SK-N-SH (cell line): Measurements from ENCODE around the gene DGCR8. TPM values are rescaled to one million over a fixed set of nuclear protein-coding genes. Genes with fewer than 3 reads are reported as not detected.

ENCODE experiments used
- CTCF ChIA-PET: fragments of 300-600, 350-600 bp; formaldehyde crosslinking; extraction: SDS; loops from one replicate; lab custom pipeline; 2021; lab: Yijun Ruan, JAX
- POLR2A ChIA-PET: fragments of 350-600 bp; sonication (Branson Sonifier 250); formaldehyde crosslinking; extraction: SDS; loops from one replicate; lab custom pipeline; 2020; ENCODE audit warnings: antibody characterized with exemption, inconsistent platforms; lab: Yijun Ruan, JAX
- DNase-seq: peaks from one replicate; pipeline ENCODE4 v3.0.0; 2012
- H2AFZ ChIP-seq: fragments of 200-600 bp; sonication (generic); 2 replicates; pipeline ENCODE4 v1.8.1; 2016; ENCODE audit warnings: antibody characterized with exemption, mild to moderate bottlenecking, low read depth
- H3F3A ChIP-seq: fragments of 200-600 bp; sonication (generic); replicated peaks from 2 replicates; pipeline ENCODE3; 2016; ENCODE audit warnings: antibody characterized with exemption, mild to moderate bottlenecking; ENCODE audit not compliant: insufficient read depth
- H3K27ac ChIP-seq, 2 experiments: fragments of 200-500 bp in 1 of 2; fragments of 200-600 bp in 1 of 2; sonication (Bioruptor generic) in 1 of 2; sonication (generic), shearing (Covaris generic) in 1 of 2; 2 replicates each; pipeline versions ENCODE4 v1.5.1 to v1.6.1; 2014 to 2016; ENCODE audit warnings: low read depth in 2 of 2, inconsistent platforms in 1 of 2, low read length in 1 of 2, mild to moderate bottlenecking in 1 of 2, mixed read lengths in 1 of 2
- H3K27me3 ChIP-seq: fragments of 200-600 bp; sonication (generic), shearing (Covaris generic); 2 replicates; pipeline ENCODE4 v1.6.1; 2016; ENCODE audit warnings: mixed run types; ENCODE audit not compliant: insufficient read depth
- H3K36me3 ChIP-seq, 2 experiments: fragments of 200-500 bp in 1 of 2; fragments of 200-600 bp in 1 of 2; sonication (Bioruptor generic) in 1 of 2; sonication (generic) in 1 of 2; replicated peaks in 1 of 2; 2 replicates each; pipeline versions ENCODE3 to v1.5.1; 2014 to 2016; ENCODE audit warnings: low read length in 1 of 2, mild to moderate bottlenecking in 1 of 2; ENCODE audit not compliant: insufficient read depth in 2 of 2, control insufficient read depth in 1 of 2
- H3K4me1 ChIP-seq, 2 experiments: fragments of 200-500 bp in 1 of 2; fragments of 200-600 bp in 1 of 2; sonication (Bioruptor generic) in 1 of 2; sonication (generic), shearing (Covaris generic) in 1 of 2; 2 replicates each; pipeline versions ENCODE4 v1.5.1 to v1.6.1; 2014 to 2016; ENCODE audit warnings: low read depth in 1 of 2, low read length in 1 of 2, mixed run types in 1 of 2; ENCODE audit not compliant: insufficient read depth in 2 of 2, control insufficient read depth in 1 of 2
- H3K4me2 ChIP-seq: fragments of 200-600 bp; sonication (generic), shearing (Covaris generic); 2 replicates; pipeline ENCODE4 v1.6.1; 2017; ENCODE audit warnings: mixed run types
- H3K4me3 ChIP-seq, 2 experiments: fragments of 200-500 bp in 1 of 2; fragments of 200-600 bp in 1 of 2; sonication (Bioruptor generic) in 1 of 2; sonication (generic), shearing (Covaris generic) in 1 of 2; 2 replicates each; pipeline versions ENCODE4 v1.5.1 to v1.8.1; 2014 to 2016; ENCODE audit warnings: low read depth in 2 of 2, inconsistent platforms in 1 of 2, low read length in 1 of 2, mild to moderate bottlenecking in 1 of 2, mixed read lengths in 1 of 2, moderate library complexity in 1 of 2
- H3K79me2 ChIP-seq: fragments of 200-600 bp; sonication (generic); 2 replicates; pipeline ENCODE4 v1.8.1; 2017; ENCODE audit warnings: mild to moderate bottlenecking; ENCODE audit not compliant: insufficient read depth
- H3K9ac ChIP-seq: fragments of 200-600 bp; sonication (generic); 2 replicates; pipeline ENCODE4 v1.6.1; 2017; ENCODE audit warnings: mixed run types
- H3K9me2 ChIP-seq: fragments of 200-600 bp; sonication (generic); 2 replicates; pipeline ENCODE4 v1.6.1; 2017; ENCODE audit warnings: mixed run types
- H3K9me3 ChIP-seq: fragments of 200-600 bp; sonication (generic); 2 replicates; pipeline ENCODE4 v1.6.1; 2017; ENCODE audit warnings: mixed run types, mild to moderate bottlenecking, moderate library complexity
- H4K20me1 ChIP-seq: fragments of 200-600 bp; sonication (generic); 2 replicates; pipeline ENCODE4 v1.6.1; 2017; ENCODE audit warnings: mild to moderate bottlenecking, mixed run types; ENCODE audit not compliant: insufficient read depth
- ELF1 ChIP-seq: IDR thresholded peaks from 2 replicates; pipeline ENCODE4 v1.4.0; 2012
- EP300 ChIP-seq, 2 experiments: IDR thresholded peaks; 2 replicates each; pipeline versions ENCODE4 v1.4.0 to v1.6.1; 2012; ENCODE audit warnings: borderline replicate concordance in 1 of 2, low read depth in 1 of 2, low read length in 1 of 2
- EZH2phosphoT487 ChIP-seq: fragments of 200-600 bp; sonication (generic); IDR thresholded peaks from 2 replicates; pipeline ENCODE4 v1.6.1; 2017; ENCODE audit warnings: low read depth, mixed run types, mild to moderate bottlenecking, antibody characterized with exemption, moderate library complexity, borderline replicate concordance
- FOSL2 ChIP-seq: IDR thresholded peaks from 2 replicates; pipeline ENCODE4 v1.4.0; 2012; ENCODE audit warnings: low read depth, mild to moderate bottlenecking, moderate library complexity, borderline replicate concordance
- FOXM1 ChIP-seq: IDR thresholded peaks from 2 replicates; pipeline ENCODE4 v1.4.0; 2012; ENCODE audit warnings: low read depth, mild to moderate bottlenecking
- GABPA ChIP-seq: IDR thresholded peaks from 2 replicates; pipeline ENCODE4 v1.4.0; 2012; ENCODE audit warnings: low read depth, mild to moderate bottlenecking
- GATA2 ChIP-seq: sonication (generic); formaldehyde crosslinking; IDR thresholded peaks from 2 replicates; pipeline ENCODE4 v1.5.0; 2020; ENCODE audit warnings: mild to moderate bottlenecking, missing genetic modification reagents
- JUND ChIP-seq: IDR thresholded peaks from 2 replicates; pipeline ENCODE4 v1.4.0; 2012
- MEF2A ChIP-seq: IDR thresholded peaks from 2 replicates; pipeline ENCODE4 v1.4.0; 2012; ENCODE audit warnings: low read depth, borderline replicate concordance
- NFIC ChIP-seq: IDR thresholded peaks from 2 replicates; pipeline ENCODE4 v1.4.0; 2012; ENCODE audit warnings: borderline replicate concordance
- RAD21 ChIP-seq: IDR thresholded peaks from 2 replicates; pipeline ENCODE4 v1.6.1; 2012; ENCODE audit warnings: mild to moderate bottlenecking, low read length
- RFX5 ChIP-seq: IDR thresholded peaks from 2 replicates; pipeline ENCODE4 v1.6.1; 2012; ENCODE audit warnings: mild to moderate bottlenecking, improper control_type of control experiment, low read length
- SIN3A ChIP-seq: IDR thresholded peaks from 2 replicates; pipeline ENCODE4 v1.6.1; 2012; ENCODE audit warnings: low read depth, mild to moderate bottlenecking, low read length, moderate library complexity, borderline replicate concordance
- USF1 ChIP-seq: IDR thresholded peaks from 2 replicates; pipeline ENCODE4 v1.4.0; 2012; ENCODE audit warnings: low read depth, borderline replicate concordance
- ZBTB33 ChIP-seq: IDR thresholded peaks from 2 replicates; pipeline ENCODE4 v1.4.0; 2012; ENCODE audit warnings: low read depth, borderline replicate concordance
- WGBS: methylation state at CpG from one replicate; pipeline ENCODE4 v1.1.6; 2017; ENCODE audit warnings: low lambda C conversion rate; 5-methylcytosine and 5-hydroxymethylcytosine counted together
- polyA plus RNA-seq, 3 experiments: library from polyadenylated mRNA; depleted of rRNA; stranded (reverse); fragments of >200 nt; gene quantifications; 2 replicates each; pipeline ENCODE4 v1.2.3, GENCODE V29; 2012
- TF ChIP-seq, protein P1 (sequence below): IDR thresholded peaks from 2 replicates; pipeline ENCODE4; 2012

DGCR8 gene
- polyA plus RNA-seq, 1 of the 3 experiments (the other 2 are of a cell fraction), result 26.5 TPM

DNA sequence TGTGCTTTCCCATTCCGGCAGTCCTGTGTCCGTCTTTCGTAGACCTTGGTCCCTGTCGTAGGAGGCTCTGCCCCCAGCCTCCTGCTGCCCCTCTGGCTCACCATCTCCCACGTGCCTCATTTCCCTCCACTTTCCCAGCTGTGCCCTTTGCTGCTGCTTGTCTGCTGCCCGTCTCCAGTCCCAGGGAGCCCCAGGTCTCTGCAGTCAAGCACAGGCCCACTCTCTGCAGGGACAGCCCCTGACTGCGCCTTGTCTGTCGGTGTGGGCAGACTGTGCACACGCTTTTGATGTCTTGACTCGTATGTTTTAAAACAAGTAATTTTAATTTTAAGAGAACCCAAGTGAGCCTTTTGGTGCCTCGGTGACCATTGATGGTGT is 12.4 kb downstream of the DGCR8 start (continued):
- TF ChIP-seq EP300 (IDR thresholded peaks at IDR 0.05; ENCODE audit: borderline replicate concordance in 1 of 2, low read depth in 1 of 2, low read length in 1 of 2) (no peak), GATA2 (CRISPR knock-in tag) (no peak), RFX5 (no peak)

GRCh38 chr22:20093418-20094196 is 13.6 kb downstream of the DGCR8 start:
- POLR2A ChIA-PET, result no interaction called here
- peaks cover 76 to 85% of the 10 kb centered on the region in 2 experiments for H3K36me3 ChIP-seq
- H3K79me2 ChIP-seq, result peaks cover 69% of the 10 kb centered on the region

DNA sequence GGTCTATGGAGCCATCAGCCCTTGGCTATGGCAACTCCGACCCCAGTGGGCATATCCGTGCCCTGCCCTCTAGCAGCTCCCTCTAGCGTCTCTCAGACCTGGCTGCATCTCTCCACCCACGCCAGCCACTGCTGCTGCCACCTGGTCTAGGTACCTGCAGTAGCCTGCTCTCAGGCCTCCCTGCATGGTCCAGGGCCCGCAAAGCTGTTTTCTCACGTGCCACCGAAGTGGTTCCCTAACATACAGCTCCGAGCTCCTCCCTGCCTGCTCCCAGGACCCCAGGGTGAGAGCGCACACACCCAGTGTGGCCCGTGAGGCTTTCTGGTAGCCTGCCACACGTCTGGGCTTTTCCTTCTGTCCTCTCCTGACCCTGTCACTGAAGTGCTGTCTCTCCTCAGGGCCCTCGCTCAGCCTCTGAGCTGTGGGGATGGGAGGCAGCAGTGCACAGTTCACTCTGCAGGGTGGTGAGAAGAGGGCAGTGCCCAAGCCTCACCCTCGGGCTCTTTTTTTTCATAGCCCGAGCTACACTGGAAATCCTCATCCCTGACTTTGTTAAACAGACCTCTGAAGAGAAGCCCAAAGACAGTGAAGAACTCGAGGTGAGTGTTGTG is 14.3 kb downstream of the DGCR8 start:
- DNase-seq, result no peak
- no peak overlapping the region for H3K4me3 ChIP-seq
- H3K27ac ChIP-seq, result no peak overlapping the region
- no peaks in the 10 kb centered on the region for H3K27me3 ChIP-seq
- peaks cover 73 to 85% of the 10 kb centered on the region in 2 experiments for H3K36me3 ChIP-seq
- H3K4me1 ChIP-seq, result no peaks in the 10 kb centered on the region; a peak in 1 of 4 replicates
- WGBS, result 95% methylated on average over 14 of the region's 15 CpGs
- POLR2A ChIA-PET, result no interaction called here
- no peak overlapping the region for H2AFZ ChIP-seq
- CTCF ChIA-PET, result interaction anchor here (1.1 to 2.0 kb wide), 6 partner anchors 9 to 141 kb away, joined by 3 to 7 read pairs (median 4); no protein-coding TSS in a partner anchor
- peaks cover 68% of the 10 kb centered on the region for H3K79me2 ChIP-seq
- H4K20me1 ChIP-seq, result peaks cover under 1% of the 10 kb centered on the region; the same call in 1 of the 2 replicates
- H3K9me2 ChIP-seq, result no peaks in the 10 kb centered on the region
- no peak overlapping the region for H3K4me2 ChIP-seq
- H3K9me3 ChIP-seq, result no peaks in the 10 kb centered on the region
- peaks cover 14% of the 10 kb centered on the region for H3F3A ChIP-seq
- no peak overlapping the region for H3K9ac ChIP-seq
- no peak for TF ChIP-seq FOXM1
- TF ChIP-seq ELF1, result no peak
- TF ChIP-seq, protein P1, sequence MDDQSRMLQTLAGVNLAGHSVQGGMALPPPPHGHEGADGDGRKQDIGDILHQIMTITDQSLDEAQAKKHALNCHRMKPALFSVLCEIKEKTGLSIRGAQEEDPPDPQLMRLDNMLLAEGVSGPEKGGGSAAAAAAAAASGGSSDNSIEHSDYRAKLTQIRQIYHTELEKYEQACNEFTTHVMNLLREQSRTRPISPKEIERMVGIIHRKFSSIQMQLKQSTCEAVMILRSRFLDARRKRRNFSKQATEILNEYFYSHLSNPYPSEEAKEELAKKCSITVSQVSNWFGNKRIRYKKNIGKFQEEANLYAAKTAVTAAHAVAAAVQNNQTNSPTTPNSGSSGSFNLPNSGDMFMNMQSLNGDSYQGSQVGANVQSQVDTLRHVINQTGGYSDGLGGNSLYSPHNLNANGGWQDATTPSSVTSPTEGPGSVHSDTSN, result no peak
- no peak for TF ChIP-seq EP300 (IDR thresholded peaks at IDR 0.05; ENCODE audit: borderline replicate concordance in 1 of 2, low read depth in 1 of 2, low read length in 1 of 2)
- TF ChIP-seq GABPA, result no peak
- no peak for TF ChIP-seq FOSL2
- TF ChIP-seq RAD21, result no peak
- TF ChIP-seq USF1, result no peak
- TF ChIP-seq MEF2A, result no peak
- TF ChIP-seq JUND, result no peak
- no peak for TF ChIP-seq RFX5
- no peak for TF ChIP-seq NFIC
- no peak for TF ChIP-seq SIN3A

More at GRCh38 chr22:20093418-20094196, 13.6 kb downstream of the DGCR8 start:
- Histone ChIP-seq H4K20me1 (peaks cover 7% of the 10 kb centered on the region; the same call in 1 of the 2 replicates), H3K9me3 (no peaks in the 10 kb centered on the region), H3F3A (peaks cover 14% of the 10 kb centered on the region), H3K27ac (no peak overlapping the region), H3K4me3 (no peak overlapping the region), H2AFZ (no peak overlapping the region), H3K27me3 (no peaks in the 10 kb centered on the region), H3K4me1 (no peaks in the 10 kb centered on the region; a peak in 1 of 4 replicates), H3K4me2 (no peak overlapping the region), H3K9ac (no peak overlapping the region), H3K9me2 (no peaks in the 10 kb centered on the region)
- DNase-seq, result no peak
- CTCF ChIA-PET, result interaction anchor here (0.6 to 1.4 kb wide), 5 partner anchors 8 to 140 kb away, joined by 3 to 7 read pairs (median 3); no protein-coding TSS in a partner anchor
- 91% methylated on average over 10 of the region's 13 CpGs for WGBS
- TF ChIP-seq ZBTB33 (no peak), EZH2phosphoT487 (no peak)
